ENCODE measurements around the gene CCDC14.
"Not testable (repeated sequence)": the region's sequence is repeated elsewhere in the genome, so short reads cannot be mapped to it uniquely, and the experiment has no call there.

CCDC14 gene, protein sequence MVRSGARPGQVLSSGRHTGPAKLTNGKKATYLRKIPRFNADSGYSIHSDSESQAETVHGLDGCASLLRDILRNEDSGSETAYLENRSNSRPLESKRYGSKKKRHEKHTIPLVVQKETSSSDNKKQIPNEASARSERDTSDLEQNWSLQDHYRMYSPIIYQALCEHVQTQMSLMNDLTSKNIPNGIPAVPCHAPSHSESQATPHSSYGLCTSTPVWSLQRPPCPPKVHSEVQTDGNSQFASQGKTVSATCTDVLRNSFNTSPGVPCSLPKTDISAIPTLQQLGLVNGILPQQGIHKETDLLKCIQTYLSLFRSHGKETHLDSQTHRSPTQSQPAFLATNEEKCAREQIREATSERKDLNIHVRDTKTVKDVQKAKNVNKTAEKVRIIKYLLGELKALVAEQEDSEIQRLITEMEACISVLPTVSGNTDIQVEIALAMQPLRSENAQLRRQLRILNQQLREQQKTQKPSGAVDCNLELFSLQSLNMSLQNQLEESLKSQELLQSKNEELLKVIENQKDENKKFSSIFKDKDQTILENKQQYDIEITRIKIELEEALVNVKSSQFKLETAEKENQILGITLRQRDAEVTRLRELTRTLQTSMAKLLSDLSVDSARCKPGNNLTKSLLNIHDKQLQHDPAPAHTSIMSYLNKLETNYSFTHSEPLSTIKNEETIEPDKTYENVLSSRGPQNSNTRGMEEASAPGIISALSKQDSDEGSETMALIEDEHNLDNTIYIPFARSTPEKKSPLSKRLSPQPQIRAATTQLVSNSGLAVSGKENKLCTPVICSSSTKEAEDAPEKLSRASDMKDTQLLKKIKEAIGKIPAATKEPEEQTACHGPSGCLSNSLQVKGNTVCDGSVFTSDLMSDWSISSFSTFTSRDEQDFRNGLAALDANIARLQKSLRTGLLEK

DNA sequence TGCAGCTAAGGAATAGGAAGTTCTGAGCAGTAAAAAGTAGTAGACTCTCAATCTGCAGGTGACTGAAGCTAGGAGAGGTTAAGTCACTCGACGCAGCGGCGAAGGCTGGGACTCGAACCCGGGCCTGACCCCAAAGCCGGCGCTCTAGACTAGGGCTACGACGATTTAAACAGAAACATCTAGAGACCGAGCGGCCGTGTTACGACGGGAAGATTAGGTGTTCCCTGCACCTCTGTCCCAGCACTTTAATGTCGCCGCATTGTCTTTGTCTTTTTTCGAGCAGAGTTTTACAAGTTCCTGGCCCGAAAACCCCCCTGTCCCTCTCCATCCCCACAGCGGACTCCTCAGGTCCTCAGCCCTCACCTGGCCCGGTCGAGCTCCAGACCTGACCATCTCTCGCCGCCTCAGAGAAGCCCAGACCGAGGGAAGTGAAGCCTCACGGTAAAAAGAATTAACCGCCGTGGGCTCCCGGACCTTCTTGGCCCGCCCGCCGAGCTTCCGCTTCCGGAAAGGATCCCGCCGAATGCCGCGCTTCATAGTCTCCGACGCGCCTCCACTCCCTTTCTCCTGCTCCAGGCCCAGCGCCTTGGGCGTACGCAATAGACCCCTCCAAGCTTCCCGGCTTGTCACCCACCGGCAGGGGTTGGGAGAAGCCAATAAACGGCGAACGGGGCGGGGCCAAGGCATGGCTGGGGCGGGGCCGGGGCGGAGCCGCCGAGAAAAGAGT is at the start of gene CCDC14:
Gene CCDC14, minus strand, starts transcription at position 449 of the 727 bp plus-strand sequence. Its CDS starts 56 bp downstream, at position 393.
- DNase-seq (ENCODE audit: low read depth), result peak; percentile 59

DNA sequence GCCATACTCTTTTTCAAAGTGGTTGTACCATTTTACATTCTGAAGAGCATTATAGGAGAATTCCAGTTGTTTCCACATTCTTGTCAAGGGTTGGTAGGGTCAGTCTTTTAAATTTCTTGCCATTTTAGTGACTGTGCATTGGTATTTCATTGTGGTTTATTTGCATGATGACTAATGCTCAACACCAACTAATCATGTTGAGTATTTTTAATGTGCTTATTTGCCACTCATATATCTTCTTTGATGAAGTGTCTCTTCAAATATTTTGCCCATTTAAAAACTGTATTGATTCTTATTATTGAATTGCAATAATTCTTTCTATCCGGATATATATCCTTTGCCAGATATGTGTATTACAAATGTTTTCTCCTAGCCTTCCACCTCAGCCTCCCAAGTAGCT is 47.3 kb upstream of the CCDC14 start:
- not testable (repeated sequence) for DNase-seq (ENCODE audit: low read depth)

DNA sequence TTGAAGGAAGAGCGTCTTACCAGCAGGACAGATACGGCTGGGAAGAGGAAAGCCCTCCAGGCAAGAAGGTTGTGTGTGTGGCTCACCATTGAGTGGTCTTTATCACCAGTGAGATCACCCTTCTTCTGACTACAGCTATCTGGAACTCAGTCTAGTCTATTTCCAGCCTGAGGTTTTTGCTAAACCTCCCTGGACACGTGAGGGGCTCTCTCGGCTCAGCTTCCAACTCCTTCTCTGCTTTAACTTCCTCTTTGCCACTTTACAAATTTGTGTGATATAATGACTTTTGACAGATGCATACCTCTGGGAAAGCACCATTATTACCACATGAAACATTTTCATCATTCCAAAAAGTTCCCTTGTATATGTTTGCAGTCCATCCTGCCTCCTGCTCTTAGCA is 46.2 kb upstream of the CCDC14 start:
- no peak for DNase-seq (ENCODE audit: low read depth)

DNA sequence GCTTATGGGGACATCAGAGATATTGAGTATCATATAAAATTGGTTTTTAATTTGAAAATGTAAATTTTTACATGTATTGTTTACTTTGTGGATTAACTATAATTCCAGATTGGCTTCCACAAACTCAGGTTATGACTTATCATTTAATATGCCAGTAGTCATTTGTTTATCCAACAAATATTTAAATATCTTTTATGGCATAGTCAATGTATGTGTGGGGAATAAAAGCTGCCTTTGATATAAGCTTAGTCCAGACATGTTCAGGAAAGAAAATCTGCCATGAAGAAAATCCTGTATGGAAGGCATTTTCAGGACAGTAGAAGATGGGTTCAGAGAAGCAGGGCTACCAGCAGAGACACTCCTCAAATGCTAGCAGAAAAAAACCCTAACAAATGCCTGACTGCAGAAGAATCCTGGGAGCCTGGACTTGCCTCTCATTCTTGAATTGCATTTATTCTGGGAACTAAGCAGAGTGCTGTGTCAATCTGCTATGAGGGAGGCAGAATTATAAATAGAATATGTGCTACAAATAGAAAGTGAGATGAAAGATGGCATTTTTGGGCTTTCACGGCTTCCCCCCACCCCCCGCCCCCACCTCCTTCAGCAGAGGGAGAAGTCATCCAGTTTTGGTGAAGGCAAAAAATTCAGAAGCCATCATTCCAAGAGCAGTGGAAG is 41.5 kb upstream of the CCDC14 start:
- not testable (repeated sequence) for DNase-seq (ENCODE audit: low read depth)

DNA sequence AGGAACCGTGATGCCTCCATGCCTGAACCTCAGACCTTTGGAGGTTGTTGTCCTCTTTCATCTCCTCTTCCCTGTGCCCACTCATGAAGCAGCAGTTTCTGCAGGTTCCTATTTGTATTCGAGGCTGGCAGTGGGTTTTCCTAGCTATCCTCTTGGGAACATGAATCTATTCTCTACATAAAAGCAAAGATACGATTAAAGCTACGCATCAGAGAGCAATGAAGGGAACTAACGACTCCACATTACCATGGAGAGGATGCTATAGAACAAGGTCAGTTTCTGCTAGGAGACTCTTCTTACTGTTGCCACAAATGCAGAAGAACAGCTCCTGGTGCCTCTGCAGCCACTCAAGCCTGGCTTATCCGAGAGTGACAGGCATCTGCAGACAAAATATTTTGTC is 40.3 kb upstream of the CCDC14 start:
- DNase-seq (ENCODE audit: low read depth), result not testable (repeated sequence)

DNA sequence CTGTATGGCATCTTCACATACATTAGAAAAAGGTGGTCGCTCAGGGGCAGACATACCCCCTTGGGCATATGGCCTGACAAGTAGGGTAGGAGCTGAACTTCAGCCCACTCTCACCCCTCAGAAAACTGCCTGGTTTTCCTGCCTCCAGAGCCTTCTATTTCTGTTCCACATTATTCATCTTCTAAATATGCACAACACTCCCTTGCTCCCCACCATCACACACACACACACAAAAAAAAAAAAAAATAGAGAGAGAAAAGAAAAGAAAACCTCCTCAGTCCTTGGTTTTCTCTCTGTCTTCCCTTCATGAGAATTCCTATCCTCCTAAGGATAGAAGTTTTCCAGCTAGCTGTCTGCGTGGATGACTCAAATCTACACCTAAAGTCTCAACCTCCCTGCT is 36.5 kb upstream of the CCDC14 start:
- no peak for DNase-seq (ENCODE audit: low read depth)

DNA sequence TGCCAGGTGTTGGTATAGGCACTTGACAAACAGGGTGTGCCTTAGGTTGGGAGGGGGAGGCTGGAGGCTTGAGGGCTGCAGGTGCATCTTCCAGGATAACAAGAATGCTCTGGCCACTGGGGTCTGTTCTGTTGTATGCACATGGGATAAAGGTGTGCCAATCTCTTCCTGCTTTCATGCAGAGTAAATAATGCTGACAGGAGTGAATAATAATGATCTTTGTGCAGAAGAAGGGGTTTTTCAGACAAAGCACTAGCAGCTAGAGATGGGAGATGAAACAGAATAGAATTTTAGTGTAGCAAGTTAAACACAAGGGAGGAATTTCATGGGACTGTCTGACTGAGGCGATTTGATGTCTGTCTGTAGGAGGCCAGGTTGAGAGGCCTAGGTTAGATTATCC is 32.8 kb upstream of the CCDC14 start:
- DNase-seq (ENCODE audit: low read depth), result no peak

DNA sequence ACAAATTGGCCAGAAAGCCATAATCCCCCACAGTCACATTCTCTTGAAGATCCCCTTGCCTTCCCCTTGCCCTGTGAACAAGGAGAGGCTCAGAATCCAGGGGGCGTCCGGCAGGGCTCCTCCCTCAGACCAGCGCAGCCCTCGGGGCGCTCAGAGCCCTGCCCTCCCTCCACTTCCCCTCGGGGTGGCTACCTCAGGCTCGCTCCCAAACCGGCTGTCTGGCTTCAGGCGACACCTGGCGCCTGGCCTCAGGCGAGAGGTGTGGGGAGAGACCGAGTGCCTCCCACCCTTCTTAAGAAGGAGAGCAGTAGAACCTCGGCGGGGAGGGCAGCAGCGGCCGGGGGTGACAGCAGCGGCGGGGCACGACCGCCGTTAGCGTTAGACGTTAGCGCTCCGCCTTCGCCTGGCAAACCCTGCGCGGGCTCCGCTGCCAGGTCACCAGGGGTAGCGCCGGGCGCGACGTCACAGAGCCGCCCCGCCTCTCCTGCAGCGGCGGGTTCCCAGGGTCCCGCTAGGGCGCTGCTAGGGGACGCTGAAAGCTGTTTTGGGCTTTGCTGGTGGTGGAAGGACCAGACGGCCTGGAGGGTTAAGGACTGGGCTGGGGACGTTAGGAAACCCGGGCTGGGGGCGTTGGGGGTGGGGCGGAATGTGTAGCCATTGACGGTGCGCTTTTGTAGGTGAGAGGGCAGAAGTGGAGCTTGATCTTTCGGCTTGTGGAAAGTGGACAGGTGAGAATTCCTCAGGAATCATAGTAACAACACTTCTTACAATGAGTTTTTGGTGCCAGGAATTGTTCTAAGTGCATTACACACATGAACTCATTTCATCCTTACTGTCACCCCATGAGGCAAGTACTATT is 30.9 kb upstream of the CCDC14 start, which contains the start of gene ROPN1:
Gene ROPN1, minus strand, starts transcription at position 395 of the 859 bp plus-strand sequence. CDS start 11,643 bp downstream, outside the sequence.
- not testable (repeated sequence) for DNase-seq (ENCODE audit: low read depth)

DNA sequence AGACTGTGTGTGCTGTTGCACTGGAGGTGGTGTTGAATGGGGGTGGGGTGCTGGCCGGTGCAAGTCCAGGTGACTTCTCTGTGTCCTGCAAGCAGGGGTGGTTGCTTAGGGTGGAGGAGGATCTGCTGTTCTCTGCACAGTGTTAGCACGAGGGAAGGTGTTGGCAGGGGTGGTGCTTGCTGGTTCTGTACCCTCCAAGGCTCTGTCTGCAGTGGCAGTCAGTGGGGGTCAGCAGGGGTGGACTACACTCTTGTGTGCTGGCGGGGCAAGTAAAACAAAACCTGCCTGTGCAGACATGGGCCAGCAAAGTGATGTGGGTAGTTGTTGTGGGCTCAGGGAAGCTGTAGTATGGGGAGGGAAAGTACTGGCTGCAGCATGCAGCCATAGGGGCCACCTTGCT is 25.4 kb upstream of the CCDC14 start:
- DNase-seq (ENCODE audit: low read depth), result no peak

DNA sequence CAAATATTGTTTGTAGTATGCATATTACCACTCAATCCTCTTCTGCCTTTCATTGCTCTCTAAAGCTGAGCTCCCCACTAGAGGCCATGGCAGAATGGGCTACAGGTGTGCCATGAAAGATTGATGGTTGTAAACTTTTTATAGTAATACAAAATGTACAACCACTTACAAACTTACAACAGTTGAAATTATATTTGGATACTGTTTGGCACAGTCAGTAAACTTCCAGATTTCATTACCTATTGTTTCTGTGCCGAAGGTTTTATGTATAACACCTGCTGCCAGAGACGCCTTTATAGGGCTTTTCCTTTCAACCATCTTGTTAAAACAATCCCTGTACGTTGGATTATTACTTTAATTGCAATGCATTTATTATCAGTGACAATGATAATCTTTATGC is 23.9 kb upstream of the CCDC14 start:
- no peak for DNase-seq (ENCODE audit: low read depth)

DNA sequence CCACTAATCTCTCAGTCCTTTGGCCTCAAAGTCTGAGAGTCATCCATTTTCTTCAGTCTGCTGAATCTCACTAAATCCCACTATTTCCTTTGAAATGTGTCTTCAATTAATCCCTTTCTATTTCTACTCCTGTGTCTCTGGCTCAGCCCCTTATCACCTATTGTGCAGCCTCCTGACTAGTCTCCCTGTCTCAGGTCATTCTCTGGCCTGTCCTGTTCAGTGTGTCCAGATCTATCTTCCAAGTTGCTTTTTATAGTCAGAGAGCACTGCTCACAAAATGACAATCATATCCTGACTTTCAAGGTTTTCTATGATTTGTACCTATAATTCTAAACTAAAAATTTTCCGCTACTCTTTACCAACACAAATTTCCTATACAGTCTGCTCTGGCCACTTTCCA is 23.3 kb upstream of the CCDC14 start:
- no peak for DNase-seq (ENCODE audit: low read depth)

DNA sequence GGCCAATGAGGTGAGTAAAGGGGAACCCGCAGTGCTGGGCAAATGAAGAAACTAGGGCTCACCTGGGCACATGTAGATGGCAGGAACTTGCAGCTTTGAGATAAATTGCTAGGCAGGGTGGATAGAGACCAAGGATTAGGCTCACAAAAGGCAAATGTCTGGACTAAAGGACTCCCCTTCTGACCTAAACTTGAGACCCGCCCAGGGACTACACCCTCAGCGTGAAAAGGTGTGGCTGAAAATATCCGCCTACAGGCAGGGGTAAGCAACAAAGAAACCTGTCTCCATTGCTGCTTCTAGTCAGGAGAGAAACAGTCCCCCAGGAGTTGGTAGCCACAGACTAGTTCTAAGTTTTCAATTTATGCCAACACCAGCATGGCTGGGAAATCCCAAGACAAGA is 20.3 kb upstream of the CCDC14 start:
- not testable (repeated sequence) for DNase-seq (ENCODE audit: low read depth)

DNA sequence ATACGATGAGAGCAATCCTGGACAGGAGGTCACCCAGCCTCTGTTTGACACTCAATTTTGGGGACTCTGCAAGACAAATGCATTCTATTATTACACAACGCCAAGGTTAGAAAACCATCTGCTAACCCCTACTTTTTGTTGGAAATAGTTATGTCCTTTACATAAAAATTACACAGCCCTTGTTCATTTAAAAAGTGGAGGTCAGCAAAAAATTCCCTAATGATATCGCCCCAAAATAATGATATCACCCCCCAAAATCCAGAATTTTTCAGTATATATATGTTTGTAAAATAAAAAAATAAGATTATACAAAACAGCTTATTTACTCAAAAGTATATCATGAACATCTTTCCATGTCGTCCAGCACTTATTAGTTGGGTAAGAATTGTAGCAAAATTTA is 19.5 kb upstream of the CCDC14 start:
- DNase-seq (ENCODE audit: low read depth), result no peak

DNA sequence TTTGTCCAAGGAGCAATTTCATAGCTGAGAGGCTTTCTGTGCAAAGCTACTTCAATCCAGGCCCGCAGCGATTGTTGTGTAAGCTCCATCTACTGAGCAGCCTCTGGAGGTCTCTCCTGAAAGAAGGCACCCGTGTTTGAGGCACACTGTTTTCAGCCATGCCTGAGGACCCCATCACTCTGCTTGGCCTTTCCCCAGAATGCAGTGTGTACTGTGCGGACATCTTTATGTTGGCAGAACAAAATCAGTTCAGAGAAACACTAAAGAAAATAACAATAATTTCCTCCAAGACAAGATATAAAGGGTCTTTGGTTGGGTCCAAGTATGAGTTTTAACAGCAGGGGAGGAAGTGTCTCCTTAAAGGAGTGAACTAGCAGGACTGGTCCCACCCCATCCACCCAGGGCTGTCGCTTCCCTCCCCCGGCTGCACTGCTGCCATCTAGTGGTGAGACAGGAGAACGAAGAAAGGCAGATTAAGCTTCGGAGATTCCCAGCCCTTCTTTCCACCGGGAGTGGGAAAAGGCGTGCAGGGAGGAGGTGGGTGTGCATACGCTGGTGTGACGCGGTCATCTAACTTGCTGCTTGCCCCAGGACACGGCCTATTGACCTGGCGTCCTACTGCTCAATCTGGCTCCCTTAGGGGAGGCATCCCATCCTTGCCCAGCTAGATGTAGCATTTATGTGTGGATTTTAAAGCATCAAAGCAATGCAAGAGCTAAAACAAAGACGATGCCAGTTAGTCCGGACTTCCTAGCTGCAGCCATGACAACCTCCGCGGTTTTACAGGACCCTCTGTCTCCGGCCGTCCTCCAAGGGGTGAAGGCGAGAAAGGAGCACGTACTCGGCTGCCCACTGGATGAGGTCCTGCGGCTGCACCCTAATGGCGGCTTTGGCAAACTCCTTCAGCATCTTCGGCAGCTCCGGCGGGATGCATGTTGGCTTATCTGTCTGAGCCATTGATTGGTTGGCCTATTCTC is 18.8 kb upstream of the CCDC14 start:
- DNase-seq (ENCODE audit: low read depth), result not testable (repeated sequence)

DNA sequence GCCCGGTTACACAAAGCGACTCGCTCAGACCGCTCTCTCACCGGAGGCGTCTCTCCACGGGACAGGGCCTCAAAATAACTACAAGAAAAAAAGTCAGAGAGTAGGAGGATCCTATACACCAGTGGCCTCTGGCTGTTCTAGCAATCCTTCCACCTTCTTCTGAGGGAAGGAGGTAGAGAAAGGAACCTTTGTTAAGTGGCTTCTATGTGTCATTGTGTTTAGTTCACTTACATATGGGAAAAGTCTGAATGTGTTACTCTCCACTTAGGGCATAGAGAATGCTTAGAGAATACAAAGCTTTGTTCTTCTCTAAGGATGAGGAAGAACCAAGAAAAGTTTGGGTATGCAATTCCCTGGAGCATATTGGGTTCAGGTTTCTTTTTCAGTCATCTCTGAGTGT is 15.9 kb upstream of the CCDC14 start:
- DNase-seq (ENCODE audit: low read depth), result not testable (repeated sequence)

DNA sequence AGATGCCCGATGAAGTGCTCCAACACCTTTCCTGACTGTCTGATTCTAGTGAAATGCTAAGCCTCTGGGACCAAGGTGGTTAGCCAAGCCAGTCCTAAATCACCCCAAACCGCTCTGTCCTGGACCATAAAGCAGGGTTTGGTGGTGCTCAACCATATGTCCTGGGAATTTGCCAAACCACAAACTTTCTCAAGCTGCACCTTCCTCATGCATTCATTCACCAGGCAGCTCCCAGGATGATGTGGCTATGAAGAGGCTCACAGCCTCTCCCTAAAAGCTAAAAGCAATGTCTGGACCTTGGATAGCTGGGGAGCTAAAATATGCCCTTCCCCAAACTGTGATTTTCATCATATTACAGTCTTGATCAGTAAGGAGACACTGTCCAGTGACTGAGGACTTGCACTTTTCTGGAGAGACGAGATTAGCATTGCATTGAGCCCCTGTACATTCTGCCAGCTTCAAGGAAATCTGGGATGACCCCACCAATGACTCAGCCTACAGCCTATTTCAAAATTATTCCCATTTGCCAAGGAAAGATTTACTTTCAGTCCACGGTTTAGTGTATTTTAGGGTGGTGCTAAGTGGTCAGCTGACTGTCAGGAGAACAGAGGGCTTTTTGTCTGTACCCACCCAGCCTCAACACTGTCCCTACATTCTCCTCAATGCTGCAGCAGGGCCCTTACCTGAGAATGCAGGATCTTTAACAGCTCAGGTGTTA is 15.3 kb upstream of the CCDC14 start:
- DNase-seq (ENCODE audit: low read depth), result not testable (repeated sequence)

DNA sequence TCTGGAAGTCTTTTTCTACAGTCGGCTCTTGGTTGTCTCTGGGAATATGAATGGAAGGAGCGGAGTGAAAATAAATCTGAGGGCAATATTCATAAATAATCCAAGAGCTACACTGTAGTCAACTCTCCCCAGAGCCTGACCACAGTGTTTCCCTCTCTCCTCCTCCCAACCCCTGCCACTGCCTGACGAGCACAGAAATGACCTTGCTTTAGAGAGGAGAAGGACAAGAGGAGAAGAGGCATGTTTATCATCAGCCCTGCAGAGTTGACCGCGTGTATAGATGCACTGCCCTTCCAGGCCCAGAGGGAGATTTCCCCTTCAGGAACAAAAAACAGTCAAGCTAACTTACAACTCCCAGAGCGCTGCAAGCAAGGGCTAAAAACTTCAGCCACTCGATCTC is 14.0 kb upstream of the CCDC14 start:
- not testable (repeated sequence) for DNase-seq (ENCODE audit: low read depth)

DNA sequence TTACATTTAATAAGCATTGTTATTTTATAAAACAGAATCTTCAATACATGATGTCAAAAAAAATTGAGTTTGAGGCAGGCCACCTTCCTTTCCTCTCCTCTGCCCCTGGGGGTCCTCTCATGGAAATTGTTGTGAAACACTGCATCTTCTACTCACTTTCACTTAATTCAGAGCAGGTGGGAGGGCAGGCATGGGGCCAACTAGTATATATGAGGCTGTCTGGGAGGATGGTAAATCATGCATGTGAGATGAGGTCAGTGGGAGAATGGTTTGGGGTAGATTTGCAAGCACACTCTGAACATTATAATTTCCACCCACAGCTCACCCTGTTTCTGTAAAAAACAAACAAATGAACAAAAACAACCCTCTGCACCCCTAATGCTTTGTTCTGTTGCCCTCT is 10.4 kb upstream of the CCDC14 start:
- DNase-seq (ENCODE audit: low read depth), result no peak

DNA sequence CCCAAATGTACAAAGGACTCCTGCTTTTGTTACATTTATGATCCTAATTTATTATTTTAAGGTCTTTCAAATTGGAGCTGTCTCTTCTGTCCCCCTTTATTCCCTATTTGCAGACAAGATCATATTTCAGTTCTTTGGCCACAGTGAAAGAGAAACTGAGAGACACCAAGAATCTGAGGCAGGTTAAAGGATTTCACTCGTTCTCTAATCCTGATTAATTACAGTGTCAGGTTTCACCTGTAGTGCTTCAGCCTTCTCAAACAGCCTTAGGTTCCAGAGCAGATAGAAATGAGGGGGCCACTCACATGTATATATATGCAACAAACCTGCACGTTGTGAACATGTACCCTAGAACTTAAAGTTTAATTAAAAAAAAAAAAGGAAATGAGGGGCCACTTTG is 6.2 kb upstream of the CCDC14 start:
- not testable (repeated sequence) for DNase-seq (ENCODE audit: low read depth)
